ENCODE results near the gene CDH22. TPM values are rescaled to one million over a fixed set of nuclear protein-coding genes. Genes with fewer than 3 reads are reported as not detected.

CDH22 gene
- total and polyA plus RNA-seq, 2 donors (not counting 1 experiment from before 2014, with no cell fraction given) = not detected

GRCh38 chr20:46304361-46304760 is 3.9 kb downstream of the CDH22 start:
- no peaks in the 10 kb centered on the region for H3K79me2 ChIP-seq (ENCODE audit: control insufficient read depth, insufficient read depth, low read length)
- no peak overlapping the region for H3K4me3 ChIP-seq (ENCODE audit: control extremely low read depth in 1 of 5, extremely low read depth in 1 of 5, insufficient read depth in 1 of 5, low read depth in 2 of 5, low read length in 4 of 5)
- POLR2A ChIA-PET = no interaction called here
- peaks cover 10% of the 10 kb centered on the region for H3K4me1 Mint-ChIP-seq
- DNase-seq = no peak
- H3K27me3 ChIP-seq (replicated peaks in 1 of 4; ENCODE audit: control extremely low read depth in 1 of 4, control insufficient read depth in 3 of 4, insufficient read depth in 4 of 4, low read length in 3 of 4) = peaks cover 0 to 49% (median 16%) of the 10 kb centered on the region in 4 experiments
- no peak overlapping the region for H2AFZ ChIP-seq (ENCODE audit: insufficient read depth, low read depth, low read length, poor library complexity, severe bottlenecking)
- peaks cover 55% of the 10 kb centered on the region for H3K27me3 Mint-ChIP-seq
- no peaks in the 10 kb centered on the region for H3K36me3 ChIP-seq (replicated peaks in 1 of 2; ENCODE audit: control extremely low read depth in 1 of 2, control insufficient read depth in 1 of 2, extremely low read depth in 1 of 2, insufficient read depth in 2 of 2, low read length in 1 of 2)
- 71% methylated on average over 2 of the region's 4 CpGs for WGBS (ENCODE audit: insufficient coverage)
- no peak overlapping the region for H3K9ac ChIP-seq (ENCODE audit: low read length)
- intact Hi-C loops (cut with micrococcal nuclease) = no loop called here
- no peaks in the 10 kb centered on the region for H3K9me3 Mint-ChIP-seq (ENCODE audit: insufficient read depth)
- H3K27ac Mint-ChIP-seq = no peak overlapping the region
- H3K4me2 ChIP-seq (replicated peaks; ENCODE audit: low read depth, low read length, poor library complexity, severe bottlenecking) = no peak overlapping the region
- peaks cover 14% of the 10 kb centered on the region in 2 donors for H3K4me1 ChIP-seq (ENCODE audit: control insufficient read depth in 2 of 2, insufficient read depth in 2 of 2, low read length in 2 of 2)
- no peaks in the 10 kb centered on the region for H4K20me1 ChIP-seq (ENCODE audit: control insufficient read depth, insufficient read depth, low read length, poor library complexity, severe bottlenecking)
- no peak for ATAC-seq (ENCODE audit: low read depth)
- CTCF ChIA-PET = interaction anchor here (1.3 to 3.1 kb wide), 3 partner anchors 9 to 44 kb away, joined by 5 to 19 read pairs (median 9); no protein-coding TSS in a partner anchor
- no peaks in the 10 kb centered on the region for H3K9me3 ChIP-seq (ENCODE audit: control extremely low read depth in 1 of 3, control insufficient read depth in 2 of 3, insufficient read depth in 1 of 3, low read length in 2 of 3)
- H3K4me3 Mint-ChIP-seq = no peak overlapping the region
- TF ChIP-seq EZH2 (IDR thresholded peaks at IDR 0.05; ENCODE audit: borderline replicate concordance, insufficient read depth, low read depth, low read length, poor library complexity, severe bottlenecking) (no peak), CTCF (IDR thresholded peaks at IDR 0.05) (no peak)
- H3K27ac ChIP-seq (ENCODE audit: low read length in 2 of 2) = no peak overlapping the region

- DNase-seq (no peak), ATAC-seq (ENCODE audit: low read depth) (no peak)
- ChIA-PET CTCF (no interaction called here), POLR2A (no interaction called here)
- Mint-ChIP-seq H3K4me3 (no peak overlapping the region), H3K27me3 (peaks cover 55% of the 10 kb centered on the region), H3K27ac (no peak overlapping the region), H3K9me3 (ENCODE audit: insufficient read depth) (no peaks in the 10 kb centered on the region), H3K4me1 (peaks cover 5% of the 10 kb centered on the region)
- intact Hi-C loops (cut with micrococcal nuclease) = no loop called here
- H3K27me3 ChIP-seq (replicated peaks in 1 of 4; ENCODE audit: control extremely low read depth in 1 of 4, control insufficient read depth in 3 of 4, insufficient read depth in 4 of 4, low read length in 3 of 4) = peaks cover 0 to 43% (median 8%) of the 10 kb centered on the region in 4 experiments
- no peaks in the 10 kb centered on the region for H3K9me3 ChIP-seq (ENCODE audit: control extremely low read depth in 1 of 3, control insufficient read depth in 2 of 3, insufficient read depth in 1 of 3, low read length in 2 of 3)
- H3K79me2 ChIP-seq (ENCODE audit: control insufficient read depth, insufficient read depth, low read length) = no peaks in the 10 kb centered on the region
- H3K9ac ChIP-seq (ENCODE audit: low read length) = no peak overlapping the region
- no peaks in the 10 kb centered on the region for H3K36me3 ChIP-seq (replicated peaks in 1 of 2; ENCODE audit: control extremely low read depth in 1 of 2, control insufficient read depth in 1 of 2, extremely low read depth in 1 of 2, insufficient read depth in 2 of 2, low read length in 1 of 2)
- H3K4me1 ChIP-seq (ENCODE audit: control insufficient read depth in 2 of 2, insufficient read depth in 2 of 2, low read length in 2 of 2) = peaks cover 7% of the 10 kb centered on the region in 2 donors
- TF ChIP-seq CTCF (IDR thresholded peaks at IDR 0.05) (no peak), EZH2 (IDR thresholded peaks at IDR 0.05; ENCODE audit: borderline replicate concordance, insufficient read depth, low read depth, low read length, poor library complexity, severe bottlenecking) (no peak)
- no peak overlapping the region for H3K4me2 ChIP-seq (replicated peaks; ENCODE audit: low read depth, low read length, poor library complexity, severe bottlenecking)
- H4K20me1 ChIP-seq (ENCODE audit: control insufficient read depth, insufficient read depth, low read length, poor library complexity, severe bottlenecking) = no peaks in the 10 kb centered on the region
- H2AFZ ChIP-seq (ENCODE audit: insufficient read depth, low read depth, low read length, poor library complexity, severe bottlenecking) = no peak overlapping the region
- WGBS (ENCODE audit: insufficient coverage) = 80% methylated on average over 11 of the region's 11 CpGs
- no peak overlapping the region for H3K4me3 ChIP-seq (ENCODE audit: control extremely low read depth in 1 of 5, extremely low read depth in 1 of 5, insufficient read depth in 1 of 5, low read depth in 2 of 5, low read length in 4 of 5)
- H3K27ac ChIP-seq (ENCODE audit: low read length in 2 of 2) = no peak overlapping the region
Measured at GRCh38 chr20:46303176-46303956, 4.9 kb downstream of the CDH22 start.
